GM19467 (cell line): ENCODE data around the gene BCOR.

Source experiments
- ATAC-seq: cut with Tn5 transposase; IDR thresholded peaks from one replicate; pipeline ENCODE4 v1.9.1; 2021; ENCODE audit warnings: mild to moderate bottlenecking, moderate library complexity; ENCODE audit not compliant: unreplicated experiment

BCOR gene

GRCh38 chrX:40116925-40117324 is 19.2 kb upstream of the BCOR start:
- no peak for ATAC-seq

GRCh38 chrX:40112996-40113395 is 15.2 kb upstream of the BCOR start:
- ATAC-seq, result no peak

DNA sequence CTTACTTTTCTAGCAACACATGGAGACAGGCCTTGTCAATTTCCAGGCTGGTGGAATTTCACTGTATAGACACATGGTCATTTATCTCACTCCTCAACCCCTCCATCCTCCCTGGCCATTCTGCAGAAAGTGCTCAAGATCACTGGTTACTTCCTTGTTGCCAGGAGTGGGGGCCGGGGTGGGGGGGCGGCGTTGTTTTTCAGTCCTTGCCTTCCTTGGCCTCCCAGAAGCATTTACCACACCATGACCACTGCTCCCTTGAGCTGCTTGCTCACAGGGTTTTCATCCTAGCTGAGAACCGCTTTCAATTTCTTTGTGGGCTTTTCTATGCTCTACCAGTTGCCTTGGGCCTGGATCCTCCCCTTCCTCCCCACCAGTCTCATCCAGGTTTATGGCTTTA is 14.1 kb upstream of the BCOR start:
- no peak for ATAC-seq

DNA sequence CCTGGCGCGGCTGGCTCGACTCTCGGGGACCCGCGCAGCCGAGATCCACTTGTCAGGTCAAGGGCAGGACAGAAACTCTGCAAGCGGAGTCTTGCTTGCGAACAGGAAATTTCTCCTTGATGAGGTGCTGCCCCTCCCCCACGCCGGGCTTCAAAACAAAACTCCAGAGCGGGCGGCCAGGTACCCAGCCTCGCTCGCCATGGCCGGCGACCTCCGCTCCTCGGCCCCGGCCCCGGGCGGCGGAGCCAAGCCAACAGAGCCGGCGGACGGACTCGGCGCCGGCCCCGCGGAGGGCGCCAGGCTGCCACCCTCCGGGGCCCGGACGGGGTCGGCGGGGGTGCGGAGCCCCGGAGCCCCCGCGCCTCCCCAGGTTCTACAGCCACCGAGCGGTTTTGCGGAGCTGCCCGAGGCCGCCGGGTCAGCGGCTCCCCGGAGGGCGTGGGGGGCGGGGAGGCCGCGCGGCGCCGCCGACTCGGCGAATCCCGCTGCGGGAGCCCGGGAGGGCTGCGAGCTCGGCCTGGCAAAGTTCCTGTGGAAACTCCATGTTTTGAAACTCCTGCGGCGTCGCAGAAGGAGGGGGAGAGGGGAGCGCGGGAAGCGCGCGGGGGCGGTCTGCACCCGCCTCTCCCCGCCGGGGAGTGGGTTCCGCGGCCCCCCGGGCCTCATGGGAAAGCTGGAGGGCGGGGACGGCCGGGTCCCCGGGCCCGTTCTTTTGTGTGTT is 11.7 kb upstream of the BCOR start:
- no peak for ATAC-seq

DNA sequence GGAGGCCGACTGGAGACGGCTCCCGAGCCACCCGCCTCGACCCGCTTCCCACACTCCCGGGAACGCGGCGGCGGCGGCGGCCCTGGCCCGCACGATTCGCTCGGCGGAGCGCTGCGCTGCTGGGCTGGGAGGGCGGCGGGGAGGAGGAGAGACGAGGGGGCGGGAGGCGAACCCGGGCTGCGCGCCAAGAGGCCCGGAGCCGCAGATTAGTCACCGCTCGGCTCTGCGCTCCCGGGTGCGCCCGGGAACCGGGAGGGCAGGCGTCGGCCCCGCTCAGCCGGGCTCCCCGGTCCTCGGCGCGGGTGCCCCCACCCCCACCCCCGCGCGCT is 11.2 kb upstream of the BCOR start:
- no peak for ATAC-seq

DNA sequence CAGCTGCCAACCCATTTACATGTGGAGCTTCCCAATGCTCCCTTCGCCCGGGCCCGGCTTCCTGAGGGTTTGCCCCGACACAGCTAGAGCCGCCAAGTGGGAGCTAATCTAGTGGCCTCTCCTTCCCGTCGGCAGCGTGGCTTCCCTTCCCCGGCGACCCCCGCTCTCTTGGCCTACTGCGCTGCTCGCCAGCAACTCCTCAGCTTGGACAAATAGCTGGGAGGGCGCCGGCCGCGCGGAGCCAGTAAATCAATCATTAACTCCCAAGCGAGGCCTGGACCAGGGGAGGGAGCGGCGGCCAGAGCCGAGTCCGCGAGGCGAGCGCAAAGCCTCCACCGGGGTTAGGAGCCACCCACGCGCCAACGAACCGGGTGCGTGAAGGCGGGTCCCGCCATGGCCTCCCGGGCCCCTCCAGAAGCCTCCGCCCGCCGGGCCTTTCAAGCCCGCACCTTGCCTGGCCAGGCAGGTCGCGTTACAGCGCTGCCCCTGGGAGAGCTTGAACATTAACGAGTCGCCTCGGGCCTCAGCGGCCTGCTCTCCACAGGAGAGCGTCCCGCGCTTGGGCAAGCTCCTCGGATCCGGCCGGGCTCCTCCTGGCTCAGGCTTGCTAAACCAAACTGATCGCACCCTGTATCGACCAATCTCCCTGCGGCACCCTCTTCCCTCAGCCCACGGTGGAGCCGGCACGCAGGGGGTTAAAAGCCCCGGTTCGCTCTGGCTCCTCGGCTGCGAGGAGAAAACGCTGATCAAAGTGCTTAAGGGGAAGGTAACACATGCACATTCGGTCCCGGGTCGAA is 10.6 kb upstream of the BCOR start:
- no peak for ATAC-seq

DNA sequence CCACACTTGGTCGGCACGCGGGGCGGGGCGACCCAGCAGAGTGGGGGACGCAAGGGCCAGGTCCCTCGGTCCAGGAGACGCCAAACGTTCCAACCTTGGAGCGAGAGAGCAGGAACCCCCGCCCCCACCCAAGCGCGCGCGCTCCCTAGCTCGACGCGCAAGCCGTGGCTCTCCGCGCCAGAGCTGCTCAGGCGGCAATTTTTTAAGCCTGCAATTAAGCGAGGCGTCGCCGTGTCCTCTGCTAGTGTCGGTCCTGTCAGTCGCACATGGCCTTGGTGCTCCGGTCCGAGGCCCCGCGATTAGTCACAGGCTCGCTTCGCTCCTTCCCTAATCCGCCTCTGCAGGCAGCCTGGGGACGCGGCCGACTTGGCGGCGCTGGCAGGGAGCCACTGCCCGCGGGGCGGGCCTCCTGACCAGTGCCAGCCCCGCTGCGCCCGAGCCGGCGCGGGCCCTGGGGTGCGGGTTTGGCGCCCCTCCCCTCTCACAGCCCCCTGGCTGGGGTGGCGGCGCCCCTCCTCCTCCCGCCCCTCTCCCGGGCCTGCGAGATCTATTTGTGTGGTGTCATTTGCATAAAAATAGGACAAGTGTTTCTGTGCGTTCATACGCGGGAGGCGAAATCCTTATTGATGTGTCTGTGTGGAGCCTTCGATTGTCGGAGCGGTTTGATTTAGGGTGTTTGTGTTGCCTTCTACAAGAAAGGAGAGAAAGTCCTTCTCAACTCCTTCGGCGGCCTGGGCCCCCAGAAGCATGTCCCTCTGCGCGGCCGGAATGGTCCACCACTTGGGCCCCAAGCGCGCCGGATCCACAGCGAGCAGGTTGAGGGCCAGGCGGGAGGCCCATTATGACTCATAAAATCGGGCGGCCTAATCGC is 9.8 kb upstream of the BCOR start:
- no peak for ATAC-seq

- ATAC-seq, result no peak
Observed at GRCh38 chrX:40106676-40107290, 9.0 kb upstream of the BCOR start.

DNA sequence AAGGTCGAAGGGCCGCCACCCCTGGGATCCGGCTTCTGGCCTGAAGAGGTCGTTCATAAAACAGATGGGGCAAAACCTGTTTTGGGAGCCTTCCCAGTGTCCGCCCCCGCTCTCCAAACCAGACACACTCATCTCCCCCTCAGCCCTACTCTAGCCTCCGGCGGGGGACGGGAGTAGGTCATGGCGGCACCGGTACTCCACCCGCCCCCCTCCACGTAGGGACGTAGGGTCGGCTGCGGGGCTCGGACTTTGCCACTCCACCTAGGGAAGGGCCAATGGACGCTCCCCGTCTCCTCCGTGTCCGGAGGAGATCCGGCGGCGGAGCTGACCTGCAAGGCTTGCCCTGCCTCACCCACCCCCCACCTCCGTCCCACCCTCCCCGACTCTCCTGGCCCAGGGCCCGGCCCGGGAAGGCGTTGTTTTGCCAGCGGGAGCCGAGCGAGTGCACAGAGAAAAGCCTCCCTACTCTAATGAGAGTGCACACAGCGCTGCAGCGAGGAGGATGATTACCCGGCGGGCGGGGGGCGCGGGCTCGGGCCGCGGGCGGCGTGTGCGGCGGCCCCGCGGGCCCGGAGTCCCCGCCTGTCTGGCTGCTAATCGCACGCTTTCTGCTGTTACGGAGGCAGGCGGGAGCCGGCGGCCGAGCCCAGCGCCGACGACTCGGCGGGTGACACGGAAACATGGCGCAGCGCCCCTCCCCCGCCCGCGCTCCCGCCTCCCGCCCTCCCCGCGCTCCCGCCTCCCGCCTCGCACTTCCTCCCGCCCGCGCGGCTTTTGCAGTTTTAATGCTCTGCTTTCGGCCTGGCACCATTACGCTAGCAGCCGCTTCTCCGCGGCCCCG is 8.3 kb upstream of the BCOR start:
- ATAC-seq, result no peak

GRCh38 chrX:40104985-40105834 is 7.5 kb upstream of the BCOR start:
- no peak for ATAC-seq

DNA sequence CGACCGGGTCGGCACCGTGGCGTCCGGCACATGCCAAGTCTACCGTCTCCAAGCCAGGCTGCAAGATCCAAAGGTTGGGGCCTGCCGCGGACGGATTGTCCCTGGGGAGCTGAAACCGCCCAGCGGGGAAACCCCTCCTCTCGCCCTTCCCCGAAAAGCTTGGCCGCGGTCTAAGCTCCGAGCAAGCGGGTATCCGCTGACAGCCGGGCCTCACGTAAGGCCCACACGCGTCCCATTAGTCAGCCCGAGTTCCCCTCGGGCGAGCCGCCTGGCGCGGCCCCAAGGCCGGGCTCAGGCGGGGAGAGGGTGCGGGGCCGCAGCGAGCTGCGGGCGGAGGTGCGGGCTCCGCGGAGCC is 6.8 kb upstream of the BCOR start:
- no peak for ATAC-seq

- ATAC-seq, result no peak
Observed at GRCh38 chrX:40103565-40104323, 6.0 kb upstream of the BCOR start.

DNA sequence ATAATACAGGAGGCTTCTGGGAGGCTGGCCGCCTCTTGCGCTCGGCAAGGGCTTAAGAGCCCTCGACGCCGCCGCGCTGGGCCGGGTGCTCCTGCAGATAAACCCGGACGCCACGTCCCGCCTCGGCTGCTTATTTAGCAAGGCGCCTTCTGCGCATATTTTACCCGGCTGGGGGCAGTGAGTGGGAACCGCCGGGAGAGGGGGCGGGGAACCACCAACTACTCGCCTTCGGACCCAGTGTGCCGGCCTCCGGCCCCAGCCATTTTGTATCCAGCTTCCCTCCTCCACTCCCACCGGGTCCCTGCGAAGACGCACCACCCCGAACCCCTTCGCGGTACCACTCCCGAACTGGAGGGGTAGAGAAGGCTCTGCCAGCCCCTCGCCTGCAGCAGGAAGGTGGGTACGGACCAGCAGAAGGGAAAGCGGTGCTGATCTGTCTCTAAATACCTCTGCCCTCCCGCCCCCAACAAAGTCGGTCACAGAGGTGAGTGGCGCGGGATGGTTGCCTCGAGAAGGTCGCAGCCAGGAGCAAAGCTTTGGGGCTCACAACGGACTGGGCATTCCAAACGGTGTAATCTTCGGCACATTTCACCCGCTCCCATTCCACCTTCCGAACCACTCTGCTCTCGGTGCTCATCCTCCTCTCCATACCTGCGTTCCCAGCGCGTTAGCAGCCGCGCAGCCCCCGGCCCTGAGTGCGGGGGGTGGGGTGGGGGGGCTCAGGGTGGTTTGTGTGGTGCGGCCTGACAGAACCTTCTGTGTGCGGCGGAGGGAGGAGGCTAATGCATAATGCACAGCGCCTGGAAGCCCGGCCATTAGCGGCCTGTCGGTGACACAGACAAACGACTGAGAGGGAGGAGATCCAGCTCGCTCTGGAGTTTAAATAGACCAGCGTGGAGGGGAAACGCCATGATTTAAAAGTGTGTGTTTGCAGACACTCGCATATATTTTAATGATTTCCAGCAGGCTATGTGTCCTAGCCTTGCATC is 4.9 kb upstream of the BCOR start:
- ATAC-seq, result no peak

DNA sequence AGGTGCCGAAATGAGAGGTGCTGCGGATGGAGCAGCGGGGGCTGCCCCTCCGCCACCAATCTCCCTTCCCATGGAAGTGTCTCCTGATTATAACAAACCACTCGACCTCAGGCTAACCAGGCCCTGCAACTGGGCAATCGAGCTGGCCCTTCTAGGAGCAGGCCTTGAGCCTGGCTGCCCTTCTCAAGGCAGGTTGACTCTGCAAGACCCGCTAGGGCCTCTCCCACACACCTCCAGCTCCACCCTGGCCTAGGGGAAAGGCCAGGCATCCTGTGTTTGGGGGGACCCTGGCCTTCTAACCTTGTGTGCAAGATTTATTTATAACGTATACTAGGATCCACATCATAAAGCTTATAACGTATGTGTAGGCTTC is 3.7 kb upstream of the BCOR start:
- ATAC-seq, result no peak

DNA sequence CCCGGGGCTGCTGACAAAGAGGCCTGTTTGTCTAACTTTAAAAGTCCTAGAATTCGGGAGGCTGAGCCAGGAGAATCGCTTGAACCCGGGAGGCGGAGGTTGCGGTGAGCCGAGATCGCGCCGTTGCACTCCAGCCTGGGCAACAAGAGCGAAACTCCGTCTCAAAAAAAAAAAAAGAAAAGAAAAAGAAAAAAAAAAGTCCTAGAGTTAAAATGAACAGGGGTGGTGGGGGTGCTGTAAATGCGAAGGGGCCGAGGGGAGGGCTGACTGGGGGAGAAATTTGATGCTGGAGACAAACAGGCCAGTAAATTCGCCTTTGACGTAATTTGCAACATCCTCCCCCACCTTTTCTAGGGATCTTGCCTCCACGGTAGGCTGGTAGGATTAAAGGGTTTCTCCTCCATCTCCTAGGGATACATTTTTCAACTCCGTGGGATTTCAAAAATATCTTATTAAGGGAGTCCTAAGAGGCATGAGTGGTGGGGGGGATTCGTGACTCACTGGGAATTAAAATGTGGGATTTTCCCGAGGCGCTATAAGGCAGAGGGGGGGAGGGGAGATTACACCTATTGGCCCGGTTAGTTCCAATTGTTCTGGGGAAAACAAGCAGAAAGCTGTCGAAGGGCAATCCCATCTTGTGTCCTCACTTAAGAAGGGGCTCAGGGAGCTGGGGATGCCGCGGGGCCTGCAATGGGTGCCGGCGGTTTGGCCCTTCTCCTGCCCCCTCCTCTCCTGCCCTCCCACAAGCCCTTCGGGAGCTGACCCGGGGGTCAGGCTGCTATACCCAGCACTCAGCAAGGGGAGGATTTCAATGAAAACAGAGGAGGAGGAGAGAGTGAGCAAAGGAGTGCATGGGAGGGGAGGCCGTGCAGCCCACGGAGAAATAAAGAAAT is 3.0 kb upstream of the BCOR start:
- no peak for ATAC-seq

- ATAC-seq, result no peak
Observed at GRCh38 chrX:40100141-40100536, 2.4 kb upstream of the BCOR start.
